ENCODE measurements around the gene CENATAC. TPM values are rescaled to one million over a fixed set of nuclear protein-coding genes. Genes with fewer than 3 reads are reported as not detected.

CENATAC gene
- total and polyA plus RNA-seq, 4 donors, result 6.0 to 33.6 (median 13.2) TPM

- DNase-seq (ENCODE audit: low spot score), result no peak
These were observed 41.0 kb upstream of the CENATAC start for GRCh38 chr11:118956847-118957469.

GRCh38 chr11:118957549-118957948, 40.4 kb upstream of the CENATAC start:
- Histone ChIP-seq H3K4me3 (ENCODE audit: low read depth in 1 of 3, low read length in 3 of 3) (no peak overlapping the region), H3K9me3 (ENCODE audit: control insufficient read depth in 4 of 4, low read length in 3 of 4) (no peaks in the 10 kb centered on the region), H3K27ac (ENCODE audit: low read depth in 1 of 2, low read length in 2 of 2) (no peak overlapping the region), H3K36me3 (ENCODE audit: control insufficient read depth in 4 of 4, insufficient read depth in 3 of 4, low read depth in 1 of 4, low read length in 3 of 4) (no peaks in the 10 kb centered on the region), H3K9ac (ENCODE audit: low read depth in 1 of 2, low read length in 2 of 2) (no peak overlapping the region), H3K27me3 (ENCODE audit: control insufficient read depth in 4 of 4, insufficient read depth in 4 of 4, low read length in 3 of 4) (no peaks in the 10 kb centered on the region), H3K4me1 (ENCODE audit: control insufficient read depth in 4 of 4, insufficient read depth in 4 of 4, low read length in 3 of 4) (no peaks in the 10 kb centered on the region)
- 87% methylated on average over 11 of the region's 11 CpGs for WGBS
- no peak for DNase-seq (ENCODE audit: low spot score)
- TF ChIP-seq CTCF (IDR thresholded peaks at IDR 0.05; ENCODE audit: low read depth, low read length, missing input control) (no peak), JUND (IDR thresholded peaks at IDR 0.05) (no peak), SP1 (IDR thresholded peaks at IDR 0.05) (no peak), REST (IDR thresholded peaks at IDR 0.05) (no peak), YY1 (IDR thresholded peaks at IDR 0.05) (no peak), ATF3 (IDR thresholded peaks at IDR 0.05) (no peak), ZBTB33 (IDR thresholded peaks at IDR 0.05) (no peak)

More at GRCh38 chr11:118956847-118957469, 41.0 kb upstream of the CENATAC start:
- WGBS, result 49% methylated on average over 14 of the region's 14 CpGs
- no peak for TF ChIP-seq ATF3 (IDR thresholded peaks at IDR 0.05)
- no peak for TF ChIP-seq ZBTB33 (IDR thresholded peaks at IDR 0.05)
- no peak for TF ChIP-seq RXRA (IDR thresholded peaks at IDR 0.05)
- no peak for TF ChIP-seq GABPA (IDR thresholded peaks at IDR 0.05 in 1 of 2, conservative IDR thresholded peaks at IDR 0.05 in 1 of 2)
- no peak for TF ChIP-seq CTCF (IDR thresholded peaks at IDR 0.05; ENCODE audit: low read depth, low read length, missing input control)
- TF ChIP-seq YY1 (IDR thresholded peaks at IDR 0.05), result no peak
- no peak for TF ChIP-seq TAF1 (conservative IDR thresholded peaks at IDR 0.05)
- TF ChIP-seq FOXA2 (IDR thresholded peaks at IDR 0.05), result no peak
- no peak for TF ChIP-seq NR2F2 (IDR thresholded peaks at IDR 0.05)
- TF ChIP-seq HNF4A (conservative IDR thresholded peaks at IDR 0.05), result no peak
- TF ChIP-seq HNF4G (IDR thresholded peaks at IDR 0.05), result no peak
- no peak for TF ChIP-seq JUND (IDR thresholded peaks at IDR 0.05)
- no peak for TF ChIP-seq FOXA1 (IDR thresholded peaks at IDR 0.05)
- no peak for TF ChIP-seq SP1 (IDR thresholded peaks at IDR 0.05)
- no peak for TF ChIP-seq RAD21 (IDR thresholded peaks at IDR 0.05)
- Histone ChIP-seq H3K27ac (ENCODE audit: low read depth in 1 of 2, low read length in 2 of 2) (no peak overlapping the region), H3K9me3 (ENCODE audit: control insufficient read depth in 4 of 4, low read length in 3 of 4) (no peaks in the 10 kb centered on the region), H3K27me3 (ENCODE audit: control insufficient read depth in 4 of 4, insufficient read depth in 4 of 4, low read length in 3 of 4) (no peaks in the 10 kb centered on the region), H3K4me1 (ENCODE audit: control insufficient read depth in 4 of 4, insufficient read depth in 4 of 4, low read length in 3 of 4) (no peaks in the 10 kb centered on the region), H3K4me3 (ENCODE audit: low read depth in 1 of 3, low read length in 3 of 3) (no peak overlapping the region), H3K36me3 (ENCODE audit: control insufficient read depth in 4 of 4, insufficient read depth in 3 of 4, low read depth in 1 of 4, low read length in 3 of 4) (no peaks in the 10 kb centered on the region), H3K9ac (ENCODE audit: low read depth in 1 of 2, low read length in 2 of 2) (no peak overlapping the region)

Data from liver (tissue), 9 donors.